ENCODE data around the gene MORN1. TPM values are rescaled to one million over a fixed set of nuclear protein-coding genes. Genes with fewer than 3 reads are reported as not detected.

MORN1 gene
- polyA plus RNA-seq, 1 of the 3 experiments (the other 2 are of a cell fraction), result 16.3 TPM

DNA sequence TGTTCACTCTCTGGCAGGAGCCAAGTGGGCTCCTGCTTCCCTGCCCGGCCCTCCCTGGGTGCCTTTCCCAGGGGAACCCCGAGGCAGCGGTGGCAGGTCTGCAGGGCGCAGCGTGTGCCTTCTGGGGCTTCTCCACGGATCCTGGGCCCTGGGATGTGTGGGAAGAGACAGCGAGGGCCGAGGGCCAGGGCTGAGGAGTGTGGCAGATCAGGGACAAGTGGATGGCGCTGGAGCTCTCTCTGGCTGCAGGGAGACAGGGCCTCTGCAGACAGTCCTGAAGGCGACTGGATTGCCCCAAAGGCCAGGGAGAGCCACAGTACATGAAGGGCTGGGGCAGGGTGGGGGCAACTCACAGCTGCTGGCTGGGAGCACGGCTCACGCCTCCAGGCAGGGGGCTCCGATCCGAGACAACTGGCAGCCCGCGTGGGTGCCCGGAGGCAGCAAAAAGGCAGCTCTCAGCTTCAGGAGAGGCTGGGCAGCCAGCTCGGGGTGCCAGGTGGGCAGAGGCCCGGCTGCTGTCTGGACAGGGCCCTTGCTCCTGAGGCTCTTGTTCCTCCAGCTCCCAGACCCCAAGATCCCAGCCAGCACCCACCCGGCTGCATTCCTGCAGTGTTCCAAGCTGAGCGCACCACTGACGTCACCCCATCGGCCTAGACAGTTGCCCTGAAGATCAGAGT, 16.0 kb downstream of the MORN1 start:
- POLR2A ChIA-PET, result interaction anchor here (0.6 kb wide), 1 partner anchor 110 kb away, joined by 7 read pairs; no protein-coding TSS in a partner anchor
- CTCF ChIA-PET, result interaction anchor here (1.3 to 10.7 kb wide), 3 partner anchors 16 to 176 kb away, joined by 5 to 292 read pairs (median 8); partner anchors contain the start of genes FAAP20, MORN1 and RER1

More for the DNA sequence above, 16.0 kb downstream of the MORN1 start:
- no peak for TF ChIP-seq TAF1 (IDR thresholded peaks at IDR 0.05; ENCODE audit: borderline replicate concordance, low read depth, low read length)
- no peak for TF ChIP-seq SIN3A (IDR thresholded peaks at IDR 0.05; ENCODE audit: borderline replicate concordance, low read depth, low read length)
- no peak for TF ChIP-seq MAX (IDR thresholded peaks at IDR 0.05; ENCODE audit: low read depth)
- TF ChIP-seq, protein P1, sequence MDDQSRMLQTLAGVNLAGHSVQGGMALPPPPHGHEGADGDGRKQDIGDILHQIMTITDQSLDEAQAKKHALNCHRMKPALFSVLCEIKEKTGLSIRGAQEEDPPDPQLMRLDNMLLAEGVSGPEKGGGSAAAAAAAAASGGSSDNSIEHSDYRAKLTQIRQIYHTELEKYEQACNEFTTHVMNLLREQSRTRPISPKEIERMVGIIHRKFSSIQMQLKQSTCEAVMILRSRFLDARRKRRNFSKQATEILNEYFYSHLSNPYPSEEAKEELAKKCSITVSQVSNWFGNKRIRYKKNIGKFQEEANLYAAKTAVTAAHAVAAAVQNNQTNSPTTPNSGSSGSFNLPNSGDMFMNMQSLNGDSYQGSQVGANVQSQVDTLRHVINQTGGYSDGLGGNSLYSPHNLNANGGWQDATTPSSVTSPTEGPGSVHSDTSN (IDR thresholded peaks at IDR 0.05), result no peak
- TF ChIP-seq, protein P2, sequence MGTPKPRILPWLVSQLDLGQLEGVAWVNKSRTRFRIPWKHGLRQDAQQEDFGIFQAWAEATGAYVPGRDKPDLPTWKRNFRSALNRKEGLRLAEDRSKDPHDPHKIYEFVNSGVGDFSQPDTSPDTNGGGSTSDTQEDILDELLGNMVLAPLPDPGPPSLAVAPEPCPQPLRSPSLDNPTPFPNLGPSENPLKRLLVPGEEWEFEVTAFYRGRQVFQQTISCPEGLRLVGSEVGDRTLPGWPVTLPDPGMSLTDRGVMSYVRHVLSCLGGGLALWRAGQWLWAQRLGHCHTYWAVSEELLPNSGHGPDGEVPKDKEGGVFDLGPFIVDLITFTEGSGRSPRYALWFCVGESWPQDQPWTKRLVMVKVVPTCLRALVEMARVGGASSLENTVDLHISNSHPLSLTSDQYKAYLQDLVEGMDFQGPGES (IDR thresholded peaks at IDR 0.05; ENCODE audit: low read depth, low read length), result no peak
- no peak for TF ChIP-seq FOSL2 (IDR thresholded peaks at IDR 0.05; ENCODE audit: borderline replicate concordance, low read depth)
- no peak for TF ChIP-seq FOXM1 (IDR thresholded peaks at IDR 0.05; ENCODE audit: low read depth)
- TF ChIP-seq USF1 (IDR thresholded peaks at IDR 0.05; ENCODE audit: borderline replicate concordance, low read depth), result no peak
- no peak for TF ChIP-seq CTCF (IDR thresholded peaks at IDR 0.05)
- no peak for TF ChIP-seq GABPA (IDR thresholded peaks at IDR 0.05; ENCODE audit: low read depth)
- no peak for TF ChIP-seq REST (IDR thresholded peaks at IDR 0.05; ENCODE audit: low read depth, low read length)
- TF ChIP-seq RAD21 (IDR thresholded peaks at IDR 0.05; ENCODE audit: low read length), result no peak
- TF ChIP-seq NFIC (IDR thresholded peaks at IDR 0.05; ENCODE audit: borderline replicate concordance), result no peak
- no peak for TF ChIP-seq GATA2 (CRISPR knock-in tag; IDR thresholded peaks at IDR 0.05)
- no peak for TF ChIP-seq EZH2phosphoT487 (IDR thresholded peaks at IDR 0.05; ENCODE audit: borderline replicate concordance, low read depth)
- TF ChIP-seq FOXJ3 (CRISPR knock-in tag; IDR thresholded peaks at IDR 0.05), result no peak
- no peaks in the 10 kb centered on the region for H3F3A ChIP-seq (replicated peaks; ENCODE audit: insufficient read depth)
- no peaks in the 10 kb centered on the region for H3K4me1 ChIP-seq (ENCODE audit: control insufficient read depth in 1 of 2, insufficient read depth in 2 of 2, low read depth in 1 of 2, low read length in 1 of 2)
- H3K9me2 ChIP-seq, result no peaks in the 10 kb centered on the region
- 83% methylated on average over 17 of the region's 23 CpGs for WGBS (ENCODE audit: low lambda C conversion rate)
- no peaks in the 10 kb centered on the region for H3K27me3 ChIP-seq (ENCODE audit: insufficient read depth)
- no peak overlapping the region for H3K27ac ChIP-seq (ENCODE audit: low read depth in 2 of 2, low read length in 1 of 2)
- H3K4me3 ChIP-seq (ENCODE audit: low read depth in 2 of 2, low read length in 1 of 2), result no peak overlapping the region
- no peaks in the 10 kb centered on the region for H3K79me2 ChIP-seq (ENCODE audit: insufficient read depth)
- no peak overlapping the region for H2AFZ ChIP-seq (ENCODE audit: low read depth)
- H3K4me2 ChIP-seq, result no peak overlapping the region
- no peak overlapping the region for H3K9ac ChIP-seq
- H3K36me3 ChIP-seq (replicated peaks in 1 of 2; ENCODE audit: control insufficient read depth in 1 of 2, insufficient read depth in 2 of 2, low read length in 1 of 2), result no peaks in the 10 kb centered on the region
- DNase-seq, result no peak
- no peaks in the 10 kb centered on the region for H4K20me1 ChIP-seq (ENCODE audit: insufficient read depth)
- no peaks in the 10 kb centered on the region for H3K9me3 ChIP-seq

All from SK-N-SH (cell line).